Activated naive CD4-positive, alpha-beta T cell treated with anti-CD3 and anti-CD28 coated beads, Interleukin-2, amount 50 U/mL, for 16 hours (primary cell): Measurements from ENCODE around the gene WFS1.

Experiments used
- DNase-seq: peaks from one replicate; pipeline ENCODE4 v3.0.0-alpha.2; 2020

Gene WFS1

GRCh38 chr4:6235012-6235411 lies 34.6 kb upstream of the WFS1 start:
- no peak for DNase-seq

- no peak for DNase-seq
Observed at GRCh38 chr4:6235901-6236640, 33.6 kb upstream of the WFS1 start.

GRCh38 chr4:6236816-6237390 lies 32.7 kb upstream of the WFS1 start:
- DNase-seq: no peak

- DNase-seq: no peak
Observed at GRCh38 chr4:6239486-6239885, 30.2 kb upstream of the WFS1 start.

GRCh38 chr4:6239968-6240367 lies 29.7 kb upstream of the WFS1 start:
- DNase-seq: no peak

- no peak for DNase-seq
Observed at GRCh38 chr4:6241062-6241845, 28.4 kb upstream of the WFS1 start.

GRCh38 chr4:6242271-6243029 lies 27.2 kb upstream of the WFS1 start:
- no peak for DNase-seq

GRCh38 chr4:6245246-6246169 lies 24.1 kb upstream of the WFS1 start:
- no peak for DNase-seq

GRCh38 chr4:6246170-6246634 lies 23.4 kb upstream of the WFS1 start:
- no peak for DNase-seq

- DNase-seq: no peak
Observed at GRCh38 chr4:6248394-6248793, 21.3 kb upstream of the WFS1 start.

- DNase-seq: no peak
Observed at GRCh38 chr4:6250235-6250983, 19.2 kb upstream of the WFS1 start.

GRCh38 chr4:6250984-6251295 lies 18.7 kb upstream of the WFS1 start:
- no peak for DNase-seq

- no peak for DNase-seq
Observed at GRCh38 chr4:6251365-6251764, 18.3 kb upstream of the WFS1 start.

- DNase-seq: no peak
Observed at GRCh38 chr4:6252051-6252450, 17.6 kb upstream of the WFS1 start.

- DNase-seq: no peak
Observed at GRCh38 chr4:6253111-6253510, 16.5 kb upstream of the WFS1 start.

GRCh38 chr4:6253961-6254360 lies 15.7 kb upstream of the WFS1 start:
- no peak for DNase-seq

GRCh38 chr4:6256141-6256540 lies 13.5 kb upstream of the WFS1 start:
- no peak for DNase-seq

- no peak for DNase-seq
Observed at GRCh38 chr4:6257247-6258025, 12.2 kb upstream of the WFS1 start.

GRCh38 chr4:6258026-6258360 lies 11.7 kb upstream of the WFS1 start:
- no peak for DNase-seq

GRCh38 chr4:6258741-6259140 lies 10.9 kb upstream of the WFS1 start:
- DNase-seq: no peak

- DNase-seq: no peak
Observed at GRCh38 chr4:6259886-6260285, 9.8 kb upstream of the WFS1 start.
